ENCODE measurements around the gene GHRHR. TPM values are rescaled to one million over a fixed set of nuclear protein-coding genes. Genes with fewer than 3 reads are reported as not detected.

GHRHR gene
- total RNA-seq, 1 donor from 2014 or later: not detected

- FAIRE-seq: no peak
- no peak for DNase-seq (ENCODE audit: low spot score in 2 of 2)
These were observed 36.2 kb upstream of the GHRHR start for GRCh38 chr7:30927559-30927958.

DNA sequence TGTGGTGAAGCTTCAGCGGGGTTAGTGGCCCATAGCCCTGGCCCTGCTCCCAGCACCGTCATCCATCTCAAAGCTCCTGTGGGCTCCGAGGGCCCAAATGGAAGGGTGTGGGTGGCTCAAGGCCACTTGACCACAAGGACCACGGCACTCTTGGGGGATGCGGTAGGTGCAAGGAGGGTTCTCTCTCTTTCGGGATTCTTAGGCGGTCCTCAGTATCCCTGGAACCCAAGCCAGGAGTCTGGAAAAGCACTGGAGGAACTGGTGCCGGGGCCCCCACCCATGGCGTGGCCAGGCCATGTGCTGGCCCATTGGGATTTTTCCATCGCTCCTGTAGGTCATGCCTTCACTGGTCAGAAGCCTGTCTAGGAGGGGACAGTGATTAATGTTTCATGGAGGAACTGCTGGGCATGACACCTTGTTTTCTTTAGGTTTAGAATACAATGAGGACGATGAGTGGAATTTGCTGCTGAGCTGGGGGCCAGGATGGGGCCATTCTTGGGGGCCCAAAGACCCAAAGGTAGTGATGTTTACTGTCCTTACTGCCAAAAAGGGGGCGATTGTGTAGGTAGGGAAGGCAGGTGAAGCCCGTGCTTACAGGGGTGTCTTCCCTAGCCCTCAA, 35.4 kb upstream of the GHRHR start:
- FAIRE-seq (no peak), DNase-seq (ENCODE audit: low spot score in 2 of 2) (peak in 1 of 2 donors; percentile 1)

- DNase-seq (ENCODE audit: low spot score in 2 of 2): peak; percentile 0 to 1
These were observed 34.1 kb upstream of the GHRHR start for GRCh38 chr7:30929686-30930085.

DNA sequence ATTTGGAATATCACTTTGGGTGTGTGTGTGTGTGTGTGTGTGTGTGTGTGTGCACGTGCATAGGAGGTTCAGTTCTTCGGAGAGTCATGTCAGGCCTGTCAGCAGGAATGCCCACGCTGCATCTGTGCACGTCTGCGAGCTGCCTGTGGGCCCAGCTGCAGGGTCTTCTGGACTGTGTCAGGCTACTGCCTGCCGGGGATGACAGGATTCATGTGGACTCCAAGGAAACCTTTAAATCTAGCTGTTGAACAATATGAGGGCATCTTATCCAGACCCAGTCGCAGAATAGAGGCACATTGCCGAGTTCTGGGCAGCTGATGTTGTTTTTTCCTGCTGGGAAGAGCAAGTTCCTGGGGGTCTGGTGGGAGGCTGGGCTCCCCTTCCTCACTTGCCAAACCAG, 33.1 kb upstream of the GHRHR start:
- peak in 1 of 2 donors; percentile 2 for DNase-seq (ENCODE audit: low spot score in 2 of 2)
- FAIRE-seq: no peak

More at GRCh38 chr7:30929686-30930085, 34.1 kb upstream of the GHRHR start:
- no peak for FAIRE-seq

GRCh38 chr7:30931161-30931928, 32.4 kb upstream of the GHRHR start:
- DNase-seq (ENCODE audit: low spot score in 2 of 2): no peak
- FAIRE-seq: no peak

- FAIRE-seq (no peak), DNase-seq (ENCODE audit: low spot score in 2 of 2) (peak in 1 of 2 donors; percentile 1)
These were observed 31.7 kb upstream of the GHRHR start for GRCh38 chr7:30931929-30932540.

GRCh38 chr7:30932562-30932961, 31.2 kb upstream of the GHRHR start:
- peak in 1 of 2 donors; percentile 3 for DNase-seq (ENCODE audit: low spot score in 2 of 2)

DNA sequence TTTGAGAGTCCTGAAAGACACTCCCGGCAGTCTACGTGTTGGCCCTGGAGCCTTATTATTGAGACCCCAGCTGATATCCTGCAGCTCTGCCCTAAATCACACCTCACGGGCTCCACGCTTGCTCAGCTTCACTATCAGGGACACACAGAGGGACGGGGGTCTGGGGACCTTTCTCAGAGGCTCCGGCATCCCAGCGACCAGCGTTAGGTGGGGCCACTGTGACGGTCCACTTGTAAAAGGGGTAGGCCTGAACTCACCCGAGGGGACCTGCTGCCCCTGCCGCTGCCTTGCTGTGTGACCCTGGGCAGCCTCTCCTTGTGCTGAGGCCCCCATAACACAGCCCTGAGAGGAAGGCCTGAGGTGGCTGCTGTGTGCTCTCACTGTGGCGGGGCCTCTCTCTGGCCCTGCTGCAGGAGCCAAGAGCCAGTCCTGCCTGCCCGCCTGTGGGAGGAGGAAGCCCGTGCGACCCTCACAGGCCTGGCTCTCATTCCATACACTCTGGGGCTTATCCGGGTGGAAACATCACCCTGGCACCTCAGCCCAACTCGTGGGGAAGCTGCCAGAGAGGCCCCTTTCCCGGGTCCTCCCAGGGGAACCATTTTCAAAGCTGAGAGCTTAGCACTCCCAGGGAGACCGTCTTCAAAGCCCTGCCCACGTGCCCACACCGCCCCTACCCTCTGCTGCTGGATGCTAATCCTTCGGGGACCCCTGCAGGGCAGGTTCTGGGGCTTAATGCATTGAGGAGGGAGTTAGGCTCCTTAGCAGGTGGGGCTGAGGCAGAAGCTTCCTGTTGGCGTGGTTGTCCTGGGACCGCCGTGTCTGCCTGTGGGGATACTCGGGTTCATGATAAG, 30.4 kb upstream of the GHRHR start:
- no peak for DNase-seq (ENCODE audit: low spot score in 2 of 2)

More at GRCh38 chr7:30932562-30932961, 31.2 kb upstream of the GHRHR start:
- FAIRE-seq: no peak

GRCh38 chr7:30934225-30934624, 29.5 kb upstream of the GHRHR start:
- DNase-seq (ENCODE audit: low spot score in 2 of 2): no peak
- no peak for FAIRE-seq

More for the DNA sequence above, 30.4 kb upstream of the GHRHR start:
- FAIRE-seq: no peak

DNA sequence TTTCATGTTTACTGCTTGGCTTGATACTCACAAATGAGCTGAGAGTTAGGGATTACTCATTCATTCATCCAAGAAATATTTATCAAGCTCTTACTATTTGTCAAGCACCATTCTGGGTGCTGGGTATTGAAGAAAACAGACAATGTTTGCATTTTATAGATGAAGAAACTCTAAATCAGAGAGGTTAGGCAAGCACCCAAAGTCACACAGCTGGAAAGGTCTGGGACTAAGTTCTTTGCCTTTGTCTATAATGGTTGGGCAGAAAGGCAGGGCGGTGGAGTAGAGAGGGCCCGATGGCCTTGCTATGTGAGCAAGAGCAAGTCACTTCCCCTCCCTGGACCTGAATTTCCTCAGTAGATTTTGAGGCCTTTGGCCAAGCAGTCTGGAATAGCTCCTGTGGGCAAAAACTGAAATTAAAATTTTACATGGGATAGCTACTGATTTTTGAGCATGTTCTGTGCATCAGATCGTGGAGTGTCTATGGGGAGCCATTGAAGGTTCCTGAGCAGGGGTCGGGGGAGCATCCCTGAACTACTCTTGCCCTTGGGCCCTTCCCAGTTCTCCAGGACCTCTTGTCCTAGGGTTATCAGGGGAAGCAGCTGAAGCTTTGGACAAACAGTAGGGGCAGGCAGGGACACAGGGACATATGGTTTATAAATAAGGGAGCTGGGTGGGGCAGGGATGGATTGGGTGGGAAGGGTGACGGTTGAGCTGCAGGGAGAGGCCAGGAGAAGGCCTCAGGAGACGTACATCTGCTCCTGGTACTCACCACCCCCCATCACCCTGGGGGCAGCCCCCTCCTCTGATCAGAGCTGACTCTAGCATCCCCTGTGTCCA, 28.8 kb upstream of the GHRHR start:
- DNase-seq (ENCODE audit: low spot score in 2 of 2): no peak
- no peak for FAIRE-seq

DNA sequence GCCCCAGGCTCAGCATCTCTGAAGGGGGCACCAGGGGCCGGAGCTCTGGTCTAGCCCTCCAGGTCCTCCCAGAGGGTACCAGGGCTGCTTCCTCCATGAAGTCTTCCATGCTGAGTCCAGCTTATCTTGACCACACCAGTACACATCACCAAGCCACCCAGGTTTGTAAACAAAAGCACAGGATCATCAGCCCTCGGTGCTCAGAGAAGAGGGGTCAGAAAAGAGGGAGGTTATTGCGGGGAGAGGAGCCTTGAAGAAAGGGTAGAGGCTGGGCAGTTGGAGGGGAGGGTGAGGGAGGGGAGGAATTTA, 28.2 kb upstream of the GHRHR start:
- FAIRE-seq (no peak), DNase-seq (ENCODE audit: low spot score in 2 of 2) (no peak)

DNA sequence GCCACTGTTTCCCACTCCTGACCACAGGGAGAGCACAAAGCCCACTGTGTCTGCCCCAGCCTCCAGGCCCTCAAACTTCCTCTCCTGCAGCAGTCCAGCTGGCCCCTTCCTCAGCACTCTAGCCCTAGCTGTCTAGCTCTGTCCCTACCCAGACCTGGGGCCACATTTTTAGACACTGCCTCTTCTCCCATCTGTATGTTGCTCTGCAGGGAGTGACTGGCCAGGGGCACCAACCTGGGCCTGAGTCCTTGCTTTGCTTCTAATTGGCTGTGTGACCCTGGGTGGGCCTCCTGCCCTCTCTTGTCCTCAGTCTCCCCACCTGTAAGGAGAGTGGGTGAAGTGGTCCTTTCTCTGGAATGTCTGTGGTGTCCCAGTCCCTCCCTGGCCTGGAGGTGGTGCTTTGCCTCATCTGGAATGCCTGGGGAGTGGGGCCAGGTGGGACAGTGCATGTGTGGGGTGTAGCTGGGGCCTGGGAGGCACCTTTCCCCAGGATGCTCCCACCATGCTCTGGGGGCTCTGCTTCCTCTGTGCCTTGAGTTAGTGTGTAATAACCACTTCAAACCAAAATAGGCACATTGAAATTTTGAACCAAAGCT, 27.0 kb upstream of the GHRHR start:
- DNase-seq (ENCODE audit: low spot score in 2 of 2) (peak in 1 of 2 donors; percentile 5), FAIRE-seq (no peak)

DNA sequence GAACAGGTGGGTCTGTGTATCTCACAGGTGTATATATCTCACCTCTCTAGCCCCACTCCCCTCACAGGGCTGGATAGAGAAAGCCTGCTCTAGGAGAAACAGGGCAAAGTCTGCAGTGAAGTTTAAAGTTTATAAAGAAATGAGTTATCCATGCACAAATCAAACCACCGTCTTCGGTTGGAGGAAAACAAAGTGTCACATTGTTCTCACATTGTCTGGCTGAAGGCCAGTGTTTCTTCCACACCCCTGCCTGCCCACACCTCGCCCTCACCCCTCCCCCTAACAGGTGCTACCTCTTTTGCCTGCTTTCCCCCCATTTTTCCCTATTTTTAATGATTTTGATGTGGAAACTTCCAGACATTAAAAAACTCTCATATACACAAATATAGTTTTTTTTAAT, 26.3 kb upstream of the GHRHR start:
- DNase-seq (ENCODE audit: low spot score in 2 of 2): no peak
- FAIRE-seq: no peak

DNA sequence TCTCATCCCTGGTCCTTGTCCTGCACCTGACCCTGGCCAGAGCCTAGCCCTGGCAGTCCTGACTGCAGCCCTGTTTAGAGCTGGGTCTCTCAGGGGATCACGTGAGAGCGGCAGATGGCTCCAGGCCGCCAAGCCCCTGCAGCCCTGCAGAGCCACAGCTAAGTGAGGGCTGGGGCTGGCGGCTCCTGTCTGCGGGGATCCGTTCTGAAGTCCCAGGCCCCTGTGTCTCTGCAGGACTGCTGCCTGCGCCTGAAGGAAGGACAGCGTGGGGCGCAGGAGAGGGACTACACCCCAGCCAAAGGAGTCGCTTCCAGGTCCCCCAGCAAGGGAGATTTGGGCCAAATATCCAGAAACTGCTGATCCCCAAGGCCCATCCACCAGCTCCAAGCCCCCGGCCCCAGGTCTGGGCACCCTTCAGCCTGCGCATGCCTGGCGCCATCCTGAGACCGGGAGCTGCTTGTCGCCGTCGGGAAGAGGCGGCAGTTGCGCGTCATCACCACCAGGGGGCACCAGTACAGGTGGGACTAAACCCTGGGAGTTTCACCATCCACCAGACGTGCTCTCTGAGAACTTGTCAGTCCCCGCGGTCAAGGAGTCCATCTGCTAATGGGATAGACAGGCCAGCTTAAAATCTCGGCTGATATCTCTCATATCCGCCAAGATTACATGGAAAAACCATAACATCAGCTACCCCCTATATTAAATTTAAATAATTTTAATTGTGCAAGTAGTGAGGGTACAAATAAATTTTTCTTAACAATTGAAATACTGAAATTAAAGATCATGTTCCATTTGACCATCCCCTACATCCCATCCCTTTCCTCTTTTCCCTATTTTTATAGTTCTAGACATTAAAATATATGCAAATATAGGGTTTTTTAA, 25.1 kb upstream of the GHRHR start:
- FAIRE-seq: no peak

GRCh38 chr7:30941582-30942323, 22.0 kb upstream of the GHRHR start:
- DNase-seq (ENCODE audit: low spot score in 2 of 2) (no peak), FAIRE-seq (no peak)

More for the DNA sequence above, 25.1 kb upstream of the GHRHR start:
- peak in 1 of 2 donors; percentile 65 for DNase-seq (ENCODE audit: low spot score in 2 of 2)

DNA sequence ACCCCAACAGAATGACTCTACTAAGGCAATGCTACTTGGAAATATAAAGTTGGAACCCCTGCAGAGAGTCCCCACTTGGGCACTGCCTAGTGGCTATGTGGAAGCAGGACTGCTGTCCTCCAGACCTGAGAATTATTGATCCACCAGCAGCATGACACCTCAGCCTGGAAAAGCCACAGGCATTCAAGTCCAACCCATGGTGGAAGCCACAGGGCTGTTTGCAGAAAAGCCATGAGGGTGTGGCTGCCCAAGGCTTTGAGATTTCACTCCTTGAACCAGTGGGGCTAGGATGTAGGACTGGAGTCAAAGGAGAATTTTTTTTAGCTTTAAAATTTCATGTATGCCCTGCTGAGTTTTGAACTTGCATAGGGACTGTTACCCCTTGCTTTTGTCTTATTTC, 13.6 kb upstream of the GHRHR start:
- no peak for DNase-seq (ENCODE audit: low spot score in 2 of 2)
- no peak for FAIRE-seq

DNA sequence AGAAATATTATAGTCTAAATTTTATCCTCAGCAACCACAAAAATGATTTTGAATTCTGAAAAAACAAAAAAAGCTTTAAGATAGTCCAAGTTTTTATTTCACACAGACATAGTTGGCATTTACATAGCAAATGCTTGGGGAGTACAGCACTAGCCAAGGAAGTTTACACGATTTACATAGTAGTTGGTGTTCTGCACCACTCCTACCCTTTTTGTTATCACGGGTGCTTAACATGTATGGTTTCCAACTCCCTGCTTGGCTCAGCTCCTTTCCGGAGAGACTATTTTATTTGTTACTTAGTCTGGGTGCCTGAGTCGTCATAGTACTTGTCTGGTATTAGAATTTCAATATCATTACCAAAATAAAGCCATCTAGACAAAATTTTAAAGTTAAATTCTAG, 8.8 kb upstream of the GHRHR start:
- DNase-seq (ENCODE audit: low spot score in 2 of 2): no peak
- FAIRE-seq: no peak

GRCh38 chr7:30956704-30957103, 7.0 kb upstream of the GHRHR start:
- DNase-seq (ENCODE audit: low spot score in 2 of 2) (no peak), FAIRE-seq (no peak)
